Neural cell (in vitro differentiated cells): ENCODE data around the gene MSI2. TPM values are rescaled to one million over a fixed set of nuclear protein-coding genes. Genes with fewer than 3 reads are reported as not detected.

Experiments
- H2AFZ ChIP-seq: fragments of 200-600, 300-800 bp; sonication (generic), shearing (Covaris generic); 2 replicates; pipeline ENCODE4 v1.6.0; 2014; ENCODE audit warnings: low read depth, mild to moderate bottlenecking, antibody characterized with exemption, low read length, moderate library complexity
- H3F3A ChIP-seq: fragments of 200-600 bp; shearing (Covaris generic); 2 replicates; pipeline ENCODE4 v1.6.1; 2016; ENCODE audit warnings: mild to moderate bottlenecking, moderate library complexity, mixed read lengths, antibody characterized with exemption, low read length; ENCODE audit not compliant: insufficient read depth, poor library complexity, severe bottlenecking
- H3K27ac ChIP-seq: fragments of 200-600, 300-800 bp; sonication (generic), shearing (Covaris generic); 2 replicates; pipeline ENCODE4 v1.5.1; 2014; ENCODE audit warnings: mild to moderate bottlenecking, low read length, moderate library complexity
- H3K27me3 ChIP-seq: fragments of 300-800, 200-600 bp; sonication (generic), shearing (Covaris generic); 2 replicates; pipeline ENCODE4 v1.6.0; 2014; ENCODE audit warnings: mild to moderate bottlenecking, low read depth, low read length, moderate library complexity; ENCODE audit not compliant: insufficient read depth
- H3K36me3 ChIP-seq: fragments of 300-800, 200-600 bp; sonication (generic), shearing (Covaris generic); 2 replicates; pipeline ENCODE4 v1.5.1; 2014; ENCODE audit warnings: mild to moderate bottlenecking, antibody characterized with exemption, low read length, moderate library complexity; ENCODE audit not compliant: insufficient read depth
- H3K4me2 ChIP-seq: fragments of 300-800, 200-600 bp; sonication (generic), shearing (Covaris generic); 2 replicates; pipeline ENCODE4 v1.6.0; 2014; ENCODE audit warnings: mild to moderate bottlenecking, low read length
- H3K4me3 ChIP-seq: fragments of 300-800, 200-600 bp; sonication (generic), shearing (Covaris generic); 2 replicates; pipeline ENCODE4 v1.5.1; 2014; ENCODE audit warnings: mild to moderate bottlenecking, low read length, moderate library complexity
- H3K79me2 ChIP-seq: fragments of 200-600 bp; shearing (Covaris generic); replicated peaks from 2 replicates; pipeline ENCODE4 v1.6.0; 2014; ENCODE audit warnings: mild to moderate bottlenecking, low read length, moderate library complexity; ENCODE audit not compliant: insufficient read depth
- H3K9ac ChIP-seq: fragments of 300-800, 200-600 bp; sonication (generic), shearing (Covaris generic); 2 replicates; pipeline ENCODE4 v1.6.1; 2016; ENCODE audit warnings: mild to moderate bottlenecking, low read length, mixed read lengths
- H3K9me2 ChIP-seq: fragments of 200-600 bp; shearing (Covaris generic); 2 replicates; pipeline ENCODE4 v1.6.1; 2016; ENCODE audit warnings: mild to moderate bottlenecking, low read length, mixed read lengths; ENCODE audit not compliant: insufficient read depth
- H3K9me3 ChIP-seq: fragments of 200-600, 300-800 bp; sonication (generic), shearing (Covaris generic); 2 replicates; pipeline ENCODE4 v1.6.1; 2016; ENCODE audit warnings: mild to moderate bottlenecking, mixed run types, low read length, moderate library complexity, mixed read lengths
- H4K20me1 ChIP-seq: fragments of 200-600 bp; shearing (Covaris generic); 2 replicates; pipeline ENCODE4 v1.6.1; 2016; ENCODE audit warnings: mild to moderate bottlenecking, mixed run types; ENCODE audit not compliant: insufficient read depth
- CTCF ChIP-seq: fragments of 450-650 bp; IDR thresholded peaks from 2 replicates; pipeline ENCODE4 v1.5.1; 2014; ENCODE audit warnings: antibody characterized with exemption, mild to moderate bottlenecking, moderate library complexity; ENCODE audit not compliant: poor library complexity, severe bottlenecking
- EP300 ChIP-seq: fragments of 450-650 bp; conservative IDR thresholded peaks from 2 replicates; pipeline ENCODE4 v1.6.1; 2014; ENCODE audit warnings: antibody characterized with exemption, mild to moderate bottlenecking, moderate library complexity; ENCODE audit not compliant: poor library complexity, severe bottlenecking
- EZH2 ChIP-seq: fragments of 200-600, 300-800 bp; shearing (Covaris generic), sonication (generic); IDR thresholded peaks from 2 replicates; pipeline ENCODE4 v1.6.1; 2014; ENCODE audit warnings: antibody characterized with exemption, low read length, borderline replicate concordance, mild to moderate bottlenecking; ENCODE audit not compliant: insufficient read depth, poor library complexity, severe bottlenecking
- MXI1 ChIP-seq: fragments of 450-650 bp; conservative IDR thresholded peaks from 2 replicates; pipeline ENCODE4 v1.6.1; 2014; ENCODE audit warnings: antibody characterized with exemption, mild to moderate bottlenecking; ENCODE audit not compliant: poor library complexity, severe bottlenecking
- POLR2AphosphoS5 ChIP-seq: IDR thresholded peaks from 2 replicates; pipeline ENCODE4 v1.6.1; 2012
- RAD21 ChIP-seq: fragments of 450-650 bp; conservative IDR thresholded peaks from 2 replicates; pipeline ENCODE4 v1.6.1; 2014; ENCODE audit warnings: antibody characterized with exemption, mild to moderate bottlenecking, moderate library complexity
- REST ChIP-seq: IDR thresholded peaks from 2 replicates; pipeline ENCODE4 v1.6.1; 2012; ENCODE audit warnings: borderline replicate concordance
- SMC3 ChIP-seq: fragments of 450-650 bp; conservative IDR thresholded peaks from 2 replicates; pipeline ENCODE4 v1.6.1; 2014; ENCODE audit warnings: antibody characterized with exemption, mild to moderate bottlenecking, moderate library complexity; ENCODE audit not compliant: poor library complexity
- TAF1 ChIP-seq: IDR thresholded peaks from 2 replicates; pipeline ENCODE4 v1.6.1; 2012; ENCODE audit warnings: low read depth
- polyA plus RNA-seq: library from polyadenylated mRNA; depleted of rRNA; stranded (reverse); fragments of >200 nt; gene quantifications from 2 replicates; pipeline ENCODE4 v1.2.3, GENCODE V29; 2014

Gene MSI2
- polyA plus RNA-seq, 1 donor from 2014 or later, result 61.4 TPM

GRCh38 chr17:57242148-57242547 lies 14.2 kb upstream of the MSI2 start:
- peak overlapping the region; percentile 75 for H3K27ac ChIP-seq
- H3K27me3 ChIP-seq, result no peaks in the 10 kb centered on the region
- no peaks in the 10 kb centered on the region for H3K9me3 ChIP-seq
- peak overlapping the region; percentile 9 for H3K4me3 ChIP-seq
- no peaks in the 10 kb centered on the region for H3K36me3 ChIP-seq
- H3K79me2 ChIP-seq, result no peaks in the 10 kb centered on the region
- no peak overlapping the region for H2AFZ ChIP-seq
- no peaks in the 10 kb centered on the region for H3K9me2 ChIP-seq
- TF ChIP-seq POLR2AphosphoS5 (peak; percentile 59), MXI1 (peak; percentile 16), TAF1 (no peak), RAD21 (peak; percentile 21), EZH2 (no peak), CTCF (peak; percentile 19), SMC3 (no peak), EP300 (no peak)
- H3K9ac ChIP-seq, result peak overlapping the region; percentile 38
- peak overlapping the region; percentile 4 for H3K4me2 ChIP-seq
- H4K20me1 ChIP-seq, result no peaks in the 10 kb centered on the region
- H3F3A ChIP-seq, result no peaks in the 10 kb centered on the region

- TF ChIP-seq RAD21 (peak; percentile 26), EZH2 (no peak), MXI1 (no peak), TAF1 (no peak), EP300 (no peak), CTCF (peak; percentile 67), POLR2AphosphoS5 (no peak), SMC3 (peak; percentile 30)
- H3K9ac ChIP-seq, result no peak overlapping the region
- H3K4me3 ChIP-seq, result no peak overlapping the region
- no peaks in the 10 kb centered on the region for H3K79me2 ChIP-seq
- no peak overlapping the region for H2AFZ ChIP-seq
- no peak overlapping the region for H3K4me2 ChIP-seq
- no peak overlapping the region for H3K27ac ChIP-seq
- H3K27me3 ChIP-seq, result no peaks in the 10 kb centered on the region
- H3K36me3 ChIP-seq, result no peaks in the 10 kb centered on the region
- H3F3A ChIP-seq, result no peaks in the 10 kb centered on the region
- H4K20me1 ChIP-seq, result no peaks in the 10 kb centered on the region
- H3K9me3 ChIP-seq, result no peaks in the 10 kb centered on the region
- H3K9me2 ChIP-seq, result no peaks in the 10 kb centered on the region
Measured at GRCh38 chr17:57243171-57243622, 13.1 kb upstream of the MSI2 start.

- Histone ChIP-seq H3K9ac (no peak overlapping the region), H3K27me3 (no peaks in the 10 kb centered on the region), H3K79me2 (no peaks in the 10 kb centered on the region), H3K9me2 (no peaks in the 10 kb centered on the region), H3K4me3 (no peak overlapping the region), H3F3A (no peaks in the 10 kb centered on the region), H3K36me3 (no peaks in the 10 kb centered on the region), H2AFZ (no peak overlapping the region), H3K9me3 (peaks cover 4% of the 10 kb centered on the region), H3K4me2 (no peak overlapping the region), H3K27ac (no peak overlapping the region), H4K20me1 (no peaks in the 10 kb centered on the region)
- TF ChIP-seq EZH2 (no peak), MXI1 (no peak), RAD21 (no peak), POLR2AphosphoS5 (no peak), SMC3 (no peak), TAF1 (no peak), CTCF (no peak), REST (no peak), EP300 (no peak)
Measured at GRCh38 chr17:57245786-57246185, 10.5 kb upstream of the MSI2 start.
